Measurements from ENCODE around the gene THAP7. TPM values are rescaled to one million over a fixed set of nuclear protein-coding genes. Genes with fewer than 3 reads are reported as not detected.

THAP7 gene
- total and polyA plus RNA-seq, 9 of the 15 experiments (the other 6 are each of a cell fraction or from before 2014, with no cell fraction given) = 7.9 to 263 (median 84.1) TPM

- TF ChIP-seq, protein P1, sequence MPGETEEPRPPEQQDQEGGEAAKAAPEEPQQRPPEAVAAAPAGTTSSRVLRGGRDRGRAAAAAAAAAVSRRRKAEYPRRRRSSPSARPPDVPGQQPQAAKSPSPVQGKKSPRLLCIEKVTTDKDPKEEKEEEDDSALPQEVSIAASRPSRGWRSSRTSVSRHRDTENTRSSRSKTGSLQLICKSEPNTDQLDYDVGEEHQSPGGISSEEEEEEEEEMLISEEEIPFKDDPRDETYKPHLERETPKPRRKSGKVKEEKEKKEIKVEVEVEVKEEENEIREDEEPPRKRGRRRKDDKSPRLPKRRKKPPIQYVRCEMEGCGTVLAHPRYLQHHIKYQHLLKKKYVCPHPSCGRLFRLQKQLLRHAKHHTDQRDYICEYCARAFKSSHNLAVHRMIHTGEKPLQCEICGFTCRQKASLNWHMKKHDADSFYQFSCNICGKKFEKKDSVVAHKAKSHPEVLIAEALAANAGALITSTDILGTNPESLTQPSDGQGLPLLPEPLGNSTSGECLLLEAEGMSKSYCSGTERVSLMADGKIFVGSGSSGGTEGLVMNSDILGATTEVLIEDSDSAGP (CRISPR knock-in tag; IDR thresholded peaks at IDR 0.05) = no peak
- TF ChIP-seq, protein P2, sequence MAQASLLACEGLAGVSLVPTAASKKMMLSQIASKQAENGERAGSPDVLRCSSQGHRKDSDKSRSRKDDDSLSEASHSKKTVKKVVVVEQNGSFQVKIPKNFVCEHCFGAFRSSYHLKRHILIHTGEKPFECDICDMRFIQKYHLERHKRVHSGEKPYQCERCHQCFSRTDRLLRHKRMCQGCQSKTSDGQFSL (CRISPR knock-in tag; IDR thresholded peaks at IDR 0.05) = no peak
- TF ChIP-seq, protein P2 (tag; IDR thresholded peaks at IDR 0.05) = no peak; a peak in 1 of 4 replicates
- TF ChIP-seq, protein P3, sequence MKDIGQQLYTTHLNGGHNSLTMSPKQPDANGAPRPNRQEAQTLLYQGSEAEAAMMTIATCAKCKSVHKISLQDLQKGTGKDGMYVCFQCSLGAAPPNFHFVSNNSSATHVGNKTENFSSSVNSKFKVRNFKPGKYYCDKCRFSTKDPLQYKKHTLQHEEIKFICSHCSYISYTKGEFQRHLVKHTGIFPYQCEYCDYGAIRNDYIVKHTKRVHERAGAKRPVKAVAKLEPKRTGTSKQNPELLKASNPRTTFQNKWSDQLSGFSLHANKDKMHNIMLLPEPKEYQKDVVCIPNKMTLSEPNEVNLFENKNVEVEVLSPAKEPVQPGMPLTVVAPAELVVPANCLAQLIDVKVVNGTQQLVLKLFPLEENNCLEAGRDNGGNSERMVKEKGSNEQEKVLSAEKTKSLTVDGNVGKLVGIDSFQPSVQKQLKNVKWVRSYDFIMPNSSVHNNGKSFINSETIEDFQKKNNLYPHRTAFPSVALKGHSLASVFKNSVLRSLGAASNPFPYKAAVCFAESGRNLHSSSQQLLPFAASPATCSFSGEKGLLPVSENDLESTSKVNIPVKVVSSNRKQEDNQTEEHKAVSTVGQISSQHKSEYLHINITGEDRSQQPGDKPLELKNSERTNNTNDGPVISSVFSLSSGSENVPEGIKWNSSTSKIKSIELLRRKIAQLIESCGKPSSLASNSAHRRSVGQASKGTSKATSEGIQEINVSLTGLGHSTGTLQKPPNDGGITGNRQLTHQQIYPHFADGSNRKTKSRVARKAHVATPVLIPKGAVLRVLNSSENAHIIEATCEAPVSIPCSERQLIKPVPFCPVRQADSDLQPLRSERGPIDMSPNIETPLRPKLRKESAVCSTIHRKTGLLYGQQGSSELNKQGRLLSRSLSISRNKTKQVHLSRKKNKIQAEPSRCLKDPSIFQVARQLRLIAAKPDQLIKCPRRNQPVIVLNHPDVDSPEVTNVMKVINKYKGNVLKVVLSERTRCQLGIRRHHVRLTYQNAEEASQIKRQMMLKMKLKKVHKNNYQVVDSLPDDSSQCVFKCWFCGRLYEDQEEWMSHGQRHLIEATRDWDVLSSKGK (CRISPR knock-in tag; IDR thresholded peaks at IDR 0.05) = no peak
- no peak for TF ChIP-seq ZNF79 (CRISPR knock-in tag; IDR thresholded peaks at IDR 0.05; ENCODE audit: low read depth)
- no peak for TF ChIP-seq ATF4 (CRISPR knock-in tag; IDR thresholded peaks at IDR 0.05)
- no peak for TF ChIP-seq NCOA2 (IDR thresholded peaks at IDR 0.05; ENCODE audit: partially characterized antibody in 2 of 2)
- 0 out of 2 replicates have a peak, but pooled peaks have one; percentile 72 for TF ChIP-seq HDAC8 (tag; IDR thresholded peaks at IDR 0.05)
- TF ChIP-seq SRSF1 (IDR thresholded peaks at IDR 0.05; ENCODE audit: low read depth, low read length) = no peak
- no peak for TF ChIP-seq NR2F6 (CRISPR knock-in tag; IDR thresholded peaks at IDR 0.05)
- TF ChIP-seq HSF4 (CRISPR knock-in tag; IDR thresholded peaks at IDR 0.05; ENCODE audit: borderline replicate concordance) = no peak
- TF ChIP-seq SMARCE1 (IDR thresholded peaks at IDR 0.05) = no peak
- TF ChIP-seq POLR2H (tag; IDR thresholded peaks at IDR 0.05; ENCODE audit: low read depth) = no peak
- no peak for TF ChIP-seq BRCA1 (IDR thresholded peaks at IDR 0.05)
- 0 out of 2 replicates have a peak, but pooled peaks have one; percentile 24 for TF ChIP-seq BRCA1 (CRISPR knock-in tag; IDR thresholded peaks at IDR 0.05)
- TF ChIP-seq NFXL1 (CRISPR knock-in tag; IDR thresholded peaks at IDR 0.05) = no peak
- 0 out of 4 replicates have a peak, but pooled peaks of 1 of the 2 experiments have one; percentile 13 for TF ChIP-seq SRF (CRISPR knock-in tag; IDR thresholded peaks at IDR 0.05)
- TF ChIP-seq STAG1 (CRISPR knock-in tag; IDR thresholded peaks at IDR 0.05; ENCODE audit: borderline replicate concordance) = 0 out of 2 replicates have a peak, but pooled peaks have one; percentile 30
- 0 out of 2 replicates have a peak, but pooled peaks have one; percentile 7 for TF ChIP-seq CHCHD3 (CRISPR knock-in tag; IDR thresholded peaks at IDR 0.05)
- no peak for TF ChIP-seq ZNF41 (CRISPR knock-in tag; conservative IDR thresholded peaks at IDR 0.05)
- TF ChIP-seq TCFL5 (CRISPR knock-in tag; conservative IDR thresholded peaks at IDR 0.05) = no peak
Observed at GRCh38 chr22:20956258-20957101, 45.4 kb downstream of the THAP7 start (continued).
